Thoracic aorta (tissue), 2 donors: ENCODE data around the gene LCN6. TPM values are rescaled to one million over a fixed set of nuclear protein-coding genes. Genes with fewer than 3 reads are reported as not detected.

Experiments used
- ATAC-seq: fragments of 150-250 bp; one replicate; pipeline ENCODE4 v1.8.0; 2017; ENCODE audit warnings: low read depth; ENCODE audit not compliant: insufficient number of reproducible peaks, low FRiP score
- DNase-seq: peaks from one replicate; pipeline ENCODE4 v3.0.0-alpha.2; 2020; ENCODE audit warnings: low spot score
- H3K27ac ChIP-seq, 2 donors: fragments of 200-600 bp; sonication (generic); 1 replicate in 1 of 2; 2 replicates in 1 of 2; pipeline ENCODE4 v1.5.1; 2016; ENCODE audit warnings: mild to moderate bottlenecking in 2 of 2, moderate library complexity in 2 of 2
- H3K27me3 ChIP-seq: fragments of 200-600 bp; sonication (generic); replicated peaks from 2 replicates; pipeline ENCODE4 v1.6.0; 2016; ENCODE audit warnings: mild to moderate bottlenecking; ENCODE audit not compliant: insufficient read depth
- H3K36me3 ChIP-seq: fragments of 200-600 bp; sonication (generic); one replicate; pipeline ENCODE4 v1.5.1; 2016
- H3K4me1 ChIP-seq, 2 donors: fragments of 200-600 bp; sonication (generic); 1 replicate in 1 of 2; 2 replicates in 1 of 2; pipeline versions ENCODE4 v1.5.1 to v1.6.0; 2016; ENCODE audit warnings: low read depth in 2 of 2, mild to moderate bottlenecking in 1 of 2; ENCODE audit not compliant: control insufficient read depth in 1 of 2
- H3K4me3 ChIP-seq: fragments of 200-600 bp; sonication (generic); 2 replicates; pipeline ENCODE4 v1.5.1; 2016; ENCODE audit warnings: mild to moderate bottlenecking
- H3K9me3 ChIP-seq: fragments of 200-600 bp; sonication (generic); 2 replicates; pipeline ENCODE4 v1.5.1; 2016
- total RNA-seq, 2 donors: library from RNA; depleted of rRNA; stranded (reverse); fragments of >200 nt; gene quantifications; one replicate each; pipeline versions ENCODE4 v1.1.0 to v1.2.3, GENCODE V29; 2016
- TF ChIP-seq, protein P1 (sequence below): fragments of 200-600 bp; sonication (generic); IDR thresholded peaks from one replicate; pipeline ENCODE4 v1.5.1; 2019; ENCODE audit warnings: antibody characterized with exemption

LCN6 gene
- total RNA-seq, 2 donors from 2014 or later = 4.5 to 25.3 TPM

DNA sequence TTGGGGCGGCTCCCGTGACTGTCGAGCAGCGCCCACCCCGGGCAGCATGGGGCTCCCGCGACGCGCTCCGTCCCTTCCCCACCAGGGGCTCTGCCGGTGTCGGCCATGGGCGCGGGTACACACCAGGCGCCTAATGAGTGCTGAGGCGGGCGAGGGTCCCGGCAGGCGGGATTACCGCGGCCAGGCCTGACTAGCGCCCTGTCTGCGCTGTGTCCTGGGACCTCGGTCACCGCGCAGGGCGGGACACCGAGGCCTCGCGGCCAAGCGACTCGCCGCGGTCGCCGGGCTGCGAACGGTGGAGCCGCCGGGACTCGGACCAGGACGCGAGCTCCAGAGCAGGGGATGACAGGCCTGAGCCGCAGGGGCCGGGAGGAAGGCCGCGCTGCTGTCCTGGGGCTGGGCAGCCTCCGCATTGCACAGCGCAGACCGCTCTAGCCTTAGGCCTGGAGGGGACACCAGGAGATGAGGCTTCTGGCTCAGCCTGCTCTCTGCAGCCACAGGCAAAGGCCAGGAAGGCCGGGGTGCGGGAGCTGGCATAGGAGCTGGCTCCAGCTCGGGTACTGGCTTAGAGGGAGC lies 19.7 kb downstream of the LCN6 start:
- no peak for DNase-seq

DNA sequence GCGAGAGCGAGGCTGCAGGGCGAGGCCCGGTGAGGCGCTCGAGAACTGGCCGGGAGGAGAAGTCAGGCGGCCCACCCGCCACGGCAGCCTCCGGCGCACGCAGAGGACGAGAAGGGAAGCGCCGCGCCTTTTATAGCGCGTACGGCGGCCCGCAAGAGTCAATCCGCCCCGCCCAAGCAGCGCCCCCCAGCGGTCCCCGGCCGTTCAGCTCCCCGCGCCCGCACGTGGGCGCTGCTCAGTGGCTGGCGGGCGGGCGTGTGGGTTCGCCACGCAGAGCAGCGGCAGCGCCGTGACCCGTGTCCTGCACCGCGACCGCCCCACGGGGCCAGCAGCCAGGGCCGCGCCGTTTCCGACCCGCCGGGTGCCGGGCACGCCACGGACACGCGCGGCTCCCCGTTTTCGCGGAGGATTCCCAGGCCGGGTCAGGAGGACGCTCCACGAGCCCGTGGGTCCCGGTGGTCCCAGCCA lies 20.2 kb downstream of the LCN6 start:
- Histone ChIP-seq H3K27ac (no peak overlapping the region), H3K4me3 (peak overlapping the region; percentile 76), H3K27me3 (no peaks in the 10 kb centered on the region), H3K9me3 (no peaks in the 10 kb centered on the region), H3K4me1 (peaks cover 8 to 28% of the 10 kb centered on the region in 2 donors), H3K36me3 (peaks cover 16% of the 10 kb centered on the region)
- TF ChIP-seq, protein P1, sequence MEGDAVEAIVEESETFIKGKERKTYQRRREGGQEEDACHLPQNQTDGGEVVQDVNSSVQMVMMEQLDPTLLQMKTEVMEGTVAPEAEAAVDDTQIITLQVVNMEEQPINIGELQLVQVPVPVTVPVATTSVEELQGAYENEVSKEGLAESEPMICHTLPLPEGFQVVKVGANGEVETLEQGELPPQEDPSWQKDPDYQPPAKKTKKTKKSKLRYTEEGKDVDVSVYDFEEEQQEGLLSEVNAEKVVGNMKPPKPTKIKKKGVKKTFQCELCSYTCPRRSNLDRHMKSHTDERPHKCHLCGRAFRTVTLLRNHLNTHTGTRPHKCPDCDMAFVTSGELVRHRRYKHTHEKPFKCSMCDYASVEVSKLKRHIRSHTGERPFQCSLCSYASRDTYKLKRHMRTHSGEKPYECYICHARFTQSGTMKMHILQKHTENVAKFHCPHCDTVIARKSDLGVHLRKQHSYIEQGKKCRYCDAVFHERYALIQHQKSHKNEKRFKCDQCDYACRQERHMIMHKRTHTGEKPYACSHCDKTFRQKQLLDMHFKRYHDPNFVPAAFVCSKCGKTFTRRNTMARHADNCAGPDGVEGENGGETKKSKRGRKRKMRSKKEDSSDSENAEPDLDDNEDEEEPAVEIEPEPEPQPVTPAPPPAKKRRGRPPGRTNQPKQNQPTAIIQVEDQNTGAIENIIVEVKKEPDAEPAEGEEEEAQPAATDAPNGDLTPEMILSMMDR = peak; percentile 83
- DNase-seq (peak; percentile 40), ATAC-seq (peak; percentile 72)

More for the DNA sequence above, 19.7 kb downstream of the LCN6 start:
- Histone ChIP-seq H3K36me3 (peaks cover 11% of the 10 kb centered on the region), H3K27ac (no peak overlapping the region), H3K4me3 (peak overlapping the region; percentile 76), H3K9me3 (no peaks in the 10 kb centered on the region), H3K4me1 (peaks cover 8 to 28% of the 10 kb centered on the region in 2 donors), H3K27me3 (no peaks in the 10 kb centered on the region)
- ATAC-seq = no peak
- TF ChIP-seq, protein P1 = no peak

DNA sequence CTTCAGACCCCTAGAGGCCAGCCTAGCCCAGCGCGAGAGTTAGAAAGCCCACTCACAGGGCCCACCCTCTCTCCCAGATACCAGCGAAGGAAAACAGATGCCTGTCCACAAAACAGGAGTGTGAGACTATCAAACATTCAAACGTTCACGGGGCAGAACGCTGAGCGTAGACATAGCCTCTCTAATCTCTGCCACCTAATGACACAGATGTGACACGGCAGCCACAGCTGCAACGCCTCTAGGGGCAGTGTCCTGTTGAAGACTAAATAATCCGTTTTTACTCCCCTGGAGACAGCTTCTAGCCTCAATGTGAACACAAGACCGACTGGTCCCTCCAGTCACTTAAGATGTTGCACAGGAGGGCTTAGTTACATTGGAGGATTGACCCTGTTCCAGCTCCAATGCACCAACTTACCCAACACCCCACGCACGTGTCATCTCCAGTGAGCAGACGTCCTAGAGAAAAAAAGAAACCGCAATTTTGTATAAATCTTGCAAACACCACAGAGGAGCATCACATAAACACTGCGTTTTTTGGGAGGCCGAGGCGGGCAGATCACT lies 21.6 kb downstream of the LCN6 start:
- peak overlapping the region; percentile 76 for H3K4me3 ChIP-seq
- DNase-seq = no peak
- H3K9me3 ChIP-seq = no peaks in the 10 kb centered on the region
- H3K27ac ChIP-seq = no peak overlapping the region
- ATAC-seq = no peak
- H3K36me3 ChIP-seq = peaks cover 21% of the 10 kb centered on the region
- no peaks in the 10 kb centered on the region for H3K27me3 ChIP-seq
- peaks cover 8 to 28% of the 10 kb centered on the region in 2 donors for H3K4me1 ChIP-seq
- TF ChIP-seq, protein P1 = no peak

DNA sequence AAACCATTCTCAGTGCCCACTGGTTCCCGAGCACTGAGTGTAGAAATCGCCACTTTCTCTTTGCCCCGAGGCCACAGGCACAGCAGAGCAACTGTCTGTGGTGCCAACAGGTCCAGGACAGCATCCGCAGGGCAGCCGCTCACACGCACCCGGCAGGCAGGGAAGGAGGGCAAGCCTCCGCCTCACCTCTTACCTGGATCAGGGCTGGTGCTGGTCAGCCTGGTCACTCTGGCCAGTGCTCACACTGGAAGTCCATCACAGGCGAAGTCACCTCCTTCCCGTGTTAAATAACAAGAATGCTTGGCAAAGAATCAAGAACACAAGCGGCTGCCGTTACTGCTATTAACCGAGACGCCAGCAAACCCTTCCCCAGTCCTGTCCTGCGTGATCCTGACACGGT lies 22.2 kb downstream of the LCN6 start:
- Histone ChIP-seq H3K27ac (no peak overlapping the region), H3K27me3 (no peaks in the 10 kb centered on the region), H3K36me3 (peaks cover 21% of the 10 kb centered on the region), H3K4me1 (peaks cover 8 to 28% of the 10 kb centered on the region in 2 donors), H3K9me3 (no peaks in the 10 kb centered on the region), H3K4me3 (no peak overlapping the region)
- ATAC-seq = no peak
- DNase-seq = no peak
- TF ChIP-seq, protein P1 = no peak

DNA sequence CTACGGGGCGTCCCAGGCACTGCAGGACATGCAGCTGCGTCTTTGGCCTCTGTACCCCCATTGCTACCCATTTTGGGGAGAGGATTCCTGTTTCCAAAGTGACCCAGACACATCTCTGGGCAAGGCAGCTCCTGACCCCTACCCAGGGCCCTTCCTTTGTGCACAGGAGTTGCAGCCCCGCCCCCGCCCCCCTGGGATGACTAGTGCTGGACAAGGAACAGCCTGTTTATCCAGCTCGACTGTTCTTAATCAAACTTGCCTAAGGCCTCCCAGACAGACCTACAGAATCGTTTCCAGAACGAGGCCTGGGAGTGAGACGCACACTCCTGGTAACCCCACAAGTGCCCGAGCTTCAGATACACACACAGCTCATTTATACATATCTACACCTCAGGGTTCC lies 22.7 kb downstream of the LCN6 start:
- Histone ChIP-seq H3K4me3 (no peak overlapping the region), H3K36me3 (peaks cover 21% of the 10 kb centered on the region), H3K9me3 (no peaks in the 10 kb centered on the region), H3K4me1 (peaks cover 8 to 28% of the 10 kb centered on the region in 2 donors), H3K27me3 (no peaks in the 10 kb centered on the region), H3K27ac (no peak overlapping the region)
- ATAC-seq = no peak
- no peak for DNase-seq
- TF ChIP-seq, protein P1 = no peak
